Thyroid gland (tissue), 4 donors: ENCODE data around the gene CWC27. TPM values are rescaled to one million over a fixed set of nuclear protein-coding genes. Genes with fewer than 3 reads are reported as not detected.

ENCODE experiments used
- DNase-seq, 2 donors: peaks; one replicate each; pipeline ENCODE4 v3.0.0-alpha.2; 2019
- H3K27ac ChIP-seq, 3 donors: fragments of 200-600 bp; sonication (generic); 1 replicate in 2 of 3; 2 replicates in 1 of 3; pipeline ENCODE4 v1.5.1; 2016 to 2019; ENCODE audit warnings: mild to moderate bottlenecking in 1 of 3, moderate library complexity in 1 of 3
- H3K27me3 ChIP-seq: fragments of 200-600 bp; sonication (generic); one replicate; pipeline ENCODE4 v1.5.1; 2019
- H3K36me3 ChIP-seq, 2 donors: fragments of 200-600 bp; sonication (generic); one replicate each; pipeline ENCODE4 v1.5.1; 2016 to 2019
- H3K4me1 ChIP-seq, 2 donors: fragments of 200-600 bp; sonication (generic); one replicate each; pipeline ENCODE4 v1.5.1; 2017 to 2019
- H3K4me3 ChIP-seq, 3 donors: fragments of 200-600 bp; sonication (generic); replicated peaks in 1 of 3; 1 replicate in 2 of 3; 2 replicates in 1 of 3; pipeline ENCODE4 v1.5.1; 2016; ENCODE audit warnings: mild to moderate bottlenecking in 1 of 3
- H3K9me3 ChIP-seq: fragments of 200-600 bp; sonication (generic); one replicate; pipeline ENCODE4 v1.5.1; 2017
- POLR2A ChIP-seq, 2 donors: fragments of 450-650 bp; IDR thresholded peaks; one replicate each; pipeline ENCODE4 v1.6.1; 2017; ENCODE audit warnings: antibody characterized with exemption in 2 of 2, mild to moderate bottlenecking in 2 of 2, moderate library complexity in 1 of 2
- WGBS, 2 donors: methylation state at CpG; one replicate each; pipeline ENCODE4 v1.1.5; 2017; 5-methylcytosine and 5-hydroxymethylcytosine counted together
- intact Hi-C: fragments of 100-400 bp; cut with DNase I; formaldehyde crosslinking; loops from one replicate; pipeline ENCODE4 v1.15.1; 2023
- total RNA-seq, 4 donors: library from RNA; depleted of rRNA; stranded (reverse); fragments of >200 nt; gene quantifications; one replicate each; pipeline ENCODE4 v1.2.3, GENCODE V29; 2016
- TF ChIP-seq, protein P1 (sequence below), 6 experiments: fragments of 200-600 bp in 3 of 6; fragments of 450-650 bp in 3 of 6; sonication (generic) in 3 of 6; IDR thresholded peaks; one replicate each; pipeline ENCODE4 v1.5.1; 2016 to 2019; ENCODE audit warnings: antibody characterized with exemption in 6 of 6, mild to moderate bottlenecking in 2 of 6, inconsistent platforms in 1 of 6, moderate library complexity in 1 of 6

Gene CWC27
- total RNA-seq, 4 donors from 2014 or later, result 15.0 to 24.3 (median 16.7) TPM

DNA sequence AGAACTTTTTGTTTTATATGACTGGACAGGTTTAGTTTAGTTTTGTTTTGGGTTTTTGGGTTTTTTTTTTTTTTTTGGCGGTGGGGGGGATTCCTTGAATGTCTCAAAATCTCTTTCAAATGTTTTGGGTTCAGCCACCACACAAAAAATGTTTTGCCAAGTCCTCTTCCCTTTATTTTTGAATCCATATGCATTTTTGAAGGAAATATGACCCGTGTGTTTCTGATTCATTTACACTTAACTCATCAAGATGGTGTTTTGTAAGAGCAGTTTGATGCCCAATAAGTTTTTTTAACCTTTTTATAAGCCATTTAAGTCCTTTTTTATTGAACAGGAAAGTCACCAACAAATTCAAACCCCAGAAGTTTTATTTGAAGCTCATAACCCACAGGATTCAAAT lies 209.8 kb downstream of the CWC27 start:
- H3K9me3 ChIP-seq, result no peaks in the 10 kb centered on the region
- intact Hi-C loops, result no loop called here
- DNase-seq, result no peak
- 67 to 69% methylated on average over 2 of the region's 2 CpGs for WGBS, 2 donors
- no peak overlapping the region for H3K4me3 ChIP-seq
- H3K36me3 ChIP-seq, result no peaks in the 10 kb centered on the region
- H3K27ac ChIP-seq, result no peak overlapping the region
- H3K4me1 ChIP-seq, result no peaks in the 10 kb centered on the region
- TF ChIP-seq, protein P1, sequence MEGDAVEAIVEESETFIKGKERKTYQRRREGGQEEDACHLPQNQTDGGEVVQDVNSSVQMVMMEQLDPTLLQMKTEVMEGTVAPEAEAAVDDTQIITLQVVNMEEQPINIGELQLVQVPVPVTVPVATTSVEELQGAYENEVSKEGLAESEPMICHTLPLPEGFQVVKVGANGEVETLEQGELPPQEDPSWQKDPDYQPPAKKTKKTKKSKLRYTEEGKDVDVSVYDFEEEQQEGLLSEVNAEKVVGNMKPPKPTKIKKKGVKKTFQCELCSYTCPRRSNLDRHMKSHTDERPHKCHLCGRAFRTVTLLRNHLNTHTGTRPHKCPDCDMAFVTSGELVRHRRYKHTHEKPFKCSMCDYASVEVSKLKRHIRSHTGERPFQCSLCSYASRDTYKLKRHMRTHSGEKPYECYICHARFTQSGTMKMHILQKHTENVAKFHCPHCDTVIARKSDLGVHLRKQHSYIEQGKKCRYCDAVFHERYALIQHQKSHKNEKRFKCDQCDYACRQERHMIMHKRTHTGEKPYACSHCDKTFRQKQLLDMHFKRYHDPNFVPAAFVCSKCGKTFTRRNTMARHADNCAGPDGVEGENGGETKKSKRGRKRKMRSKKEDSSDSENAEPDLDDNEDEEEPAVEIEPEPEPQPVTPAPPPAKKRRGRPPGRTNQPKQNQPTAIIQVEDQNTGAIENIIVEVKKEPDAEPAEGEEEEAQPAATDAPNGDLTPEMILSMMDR (IDR thresholded peaks at IDR 0.05), result no peak
- TF ChIP-seq POLR2A (IDR thresholded peaks at IDR 0.05), result no peak
- H3K27me3 ChIP-seq, result no peaks in the 10 kb centered on the region

DNA sequence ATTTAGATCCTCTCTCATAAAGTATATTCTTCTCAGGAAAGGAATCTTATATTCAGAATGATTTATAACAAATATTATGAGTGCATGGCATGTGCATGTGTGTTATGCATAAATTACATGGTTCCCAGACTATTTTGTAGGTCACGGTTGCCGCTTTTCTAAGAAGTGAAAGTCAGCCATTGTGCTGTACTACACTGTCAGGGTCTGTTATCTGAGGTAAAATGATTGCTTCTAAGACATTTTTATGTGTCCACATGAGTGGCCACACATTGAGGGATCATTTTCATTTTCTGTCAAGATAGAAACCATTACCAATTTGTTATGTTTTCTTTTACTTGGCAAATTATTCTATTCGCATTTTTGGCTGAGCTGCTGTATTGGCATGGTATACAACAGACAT lies 210.8 kb downstream of the CWC27 start:
- no peaks in the 10 kb centered on the region for H3K4me1 ChIP-seq
- no peak overlapping the region for H3K4me3 ChIP-seq
- WGBS, 2 donors, result 90 to 91% methylated on average over 3 of the region's 3 CpGs
- no peaks in the 10 kb centered on the region for H3K9me3 ChIP-seq
- H3K36me3 ChIP-seq, result no peaks in the 10 kb centered on the region
- H3K27me3 ChIP-seq, result no peaks in the 10 kb centered on the region
- TF ChIP-seq, protein P1 (IDR thresholded peaks at IDR 0.05), result no peak
- no peak for TF ChIP-seq POLR2A (IDR thresholded peaks at IDR 0.05)
- no peak for DNase-seq
- no peak overlapping the region for H3K27ac ChIP-seq
- intact Hi-C loops, result no loop called here

DNA sequence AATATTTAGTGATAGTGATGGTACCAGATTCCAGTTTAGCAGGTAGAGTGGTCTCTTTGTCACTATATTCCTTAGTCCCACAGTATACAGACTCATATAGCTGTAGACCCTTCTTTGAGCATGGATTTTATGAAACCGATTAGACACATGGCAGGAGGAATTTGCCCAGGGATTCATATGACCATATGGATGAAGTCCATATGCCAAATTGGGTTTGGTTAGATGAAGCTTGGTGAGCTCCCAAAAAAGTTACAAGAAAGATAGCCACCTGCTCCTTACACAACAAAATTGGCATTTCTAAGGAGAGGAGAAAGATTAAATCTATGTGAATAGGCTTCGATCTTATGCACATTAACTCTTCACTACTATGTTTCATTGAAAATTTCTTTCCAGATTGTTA lies 211.4 kb downstream of the CWC27 start:
- no peaks in the 10 kb centered on the region for H3K36me3 ChIP-seq
- DNase-seq, result no peak
- no peaks in the 10 kb centered on the region for H3K9me3 ChIP-seq
- 96 to 99% methylated on average over 2 of the region's 2 CpGs for WGBS, 2 donors
- H3K27me3 ChIP-seq, result no peaks in the 10 kb centered on the region
- no peak overlapping the region for H3K4me3 ChIP-seq
- TF ChIP-seq POLR2A (IDR thresholded peaks at IDR 0.05), result no peak
- TF ChIP-seq, protein P1 (IDR thresholded peaks at IDR 0.05), result no peak
- intact Hi-C loops, result no loop called here
- H3K4me1 ChIP-seq, result no peaks in the 10 kb centered on the region
- H3K27ac ChIP-seq, result no peak overlapping the region

DNA sequence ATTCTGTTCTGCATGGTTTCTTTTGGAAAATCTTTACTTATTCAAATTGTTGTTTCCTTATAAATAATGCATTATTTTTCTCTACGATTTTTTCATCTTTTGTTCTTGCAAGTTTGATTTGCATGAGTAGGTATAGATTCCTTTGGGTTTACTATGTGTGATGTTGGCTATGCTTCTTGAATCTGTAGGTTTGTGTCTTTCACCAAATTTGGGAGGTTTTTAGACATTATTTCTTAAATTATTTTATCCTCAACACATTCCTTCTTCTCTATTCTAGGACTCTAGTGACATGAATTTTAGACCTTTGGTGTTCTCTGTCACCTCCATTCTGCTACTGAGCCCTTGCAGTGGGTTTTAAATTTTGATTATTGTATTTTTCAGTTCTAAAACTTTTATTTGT lies 219.0 kb downstream of the CWC27 start:
- Histone ChIP-seq H3K9me3 (no peaks in the 10 kb centered on the region), H3K27me3 (no peaks in the 10 kb centered on the region), H3K36me3 (no peaks in the 10 kb centered on the region), H3K27ac (no peak overlapping the region), H3K4me1 (no peaks in the 10 kb centered on the region), H3K4me3 (no peak overlapping the region)
- TF ChIP-seq, protein P1 (IDR thresholded peaks at IDR 0.05), result no peak
- 92 to 100% methylated on average over 1 of the region's 1 CpG for WGBS, 2 donors
- intact Hi-C loops, result no loop called here
- DNase-seq, result no peak

DNA sequence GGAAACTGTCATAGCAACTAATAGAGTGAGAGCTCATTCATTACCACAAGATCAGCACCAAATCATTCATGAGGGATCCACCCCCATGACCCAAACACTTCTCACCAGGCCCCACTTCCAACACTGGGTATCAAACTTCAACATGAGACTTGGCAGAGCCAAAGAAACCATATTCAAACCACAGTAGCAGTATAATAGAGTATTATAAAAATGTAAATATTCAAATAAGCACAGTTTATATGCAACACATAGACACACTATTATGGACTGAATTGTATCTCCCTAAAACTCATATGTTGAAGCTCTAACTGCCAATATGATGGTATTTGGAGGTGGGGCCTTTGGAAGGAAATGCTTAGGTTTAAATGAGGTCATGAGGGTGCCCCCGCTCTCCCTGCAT lies 240.5 kb downstream of the CWC27 start:
- no peak for DNase-seq
- Histone ChIP-seq H3K36me3 (no peaks in the 10 kb centered on the region), H3K27me3 (no peaks in the 10 kb centered on the region), H3K4me3 (no peak overlapping the region), H3K9me3 (no peaks in the 10 kb centered on the region), H3K4me1 (no peaks in the 10 kb centered on the region), H3K27ac (no peak overlapping the region)
- WGBS, 2 donors, result 83 to 96% methylated on average over 1 of the region's 1 CpG
- intact Hi-C loops, result no loop called here
- no peak for TF ChIP-seq POLR2A (IDR thresholded peaks at IDR 0.05)
- TF ChIP-seq, protein P1 (IDR thresholded peaks at IDR 0.05), result no peak
